ENCODE results near the gene RPRD1B.

Gene RPRD1B

DNA sequence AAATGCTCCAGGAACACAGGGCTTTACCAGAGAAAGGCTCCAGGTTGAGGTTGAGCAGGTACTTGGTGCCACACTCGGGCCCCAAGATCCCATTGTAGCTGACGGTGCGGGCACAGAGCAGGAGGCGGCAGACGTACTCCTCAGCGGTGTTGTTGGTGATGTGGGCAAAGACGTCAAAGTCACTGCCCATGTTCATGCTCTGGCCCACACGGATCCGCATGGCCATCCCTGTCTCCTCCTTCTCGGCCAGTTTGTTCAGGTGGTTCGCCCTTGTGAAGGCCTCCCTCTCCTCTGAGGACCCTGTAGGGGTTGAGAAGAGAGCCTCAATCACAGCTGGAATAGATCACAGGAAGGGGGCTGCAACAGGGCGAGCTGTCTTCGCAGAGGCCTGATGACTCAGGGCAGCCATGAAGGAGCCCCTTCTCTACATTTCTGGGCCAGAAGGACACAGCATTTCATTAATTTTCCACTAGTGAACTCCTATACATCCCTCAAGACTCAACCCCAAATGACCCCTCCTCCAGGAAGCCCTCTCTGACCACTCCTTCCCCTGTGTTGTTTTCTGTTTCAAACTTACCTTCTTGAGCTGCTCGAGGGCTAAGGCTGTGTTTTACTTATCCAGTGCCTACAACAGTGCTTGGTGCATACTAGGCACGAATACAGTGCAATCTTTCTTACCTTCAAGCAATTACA is 104.7 kb downstream of the RPRD1B start:
- no peak for DNase-seq

- DNase-seq = no peak
Measured at GRCh38 chr20:38139156-38139912, 105.8 kb downstream of the RPRD1B start.

GRCh38 chr20:38139977-38140753 is 106.6 kb downstream of the RPRD1B start:
- no peak for DNase-seq

DNA sequence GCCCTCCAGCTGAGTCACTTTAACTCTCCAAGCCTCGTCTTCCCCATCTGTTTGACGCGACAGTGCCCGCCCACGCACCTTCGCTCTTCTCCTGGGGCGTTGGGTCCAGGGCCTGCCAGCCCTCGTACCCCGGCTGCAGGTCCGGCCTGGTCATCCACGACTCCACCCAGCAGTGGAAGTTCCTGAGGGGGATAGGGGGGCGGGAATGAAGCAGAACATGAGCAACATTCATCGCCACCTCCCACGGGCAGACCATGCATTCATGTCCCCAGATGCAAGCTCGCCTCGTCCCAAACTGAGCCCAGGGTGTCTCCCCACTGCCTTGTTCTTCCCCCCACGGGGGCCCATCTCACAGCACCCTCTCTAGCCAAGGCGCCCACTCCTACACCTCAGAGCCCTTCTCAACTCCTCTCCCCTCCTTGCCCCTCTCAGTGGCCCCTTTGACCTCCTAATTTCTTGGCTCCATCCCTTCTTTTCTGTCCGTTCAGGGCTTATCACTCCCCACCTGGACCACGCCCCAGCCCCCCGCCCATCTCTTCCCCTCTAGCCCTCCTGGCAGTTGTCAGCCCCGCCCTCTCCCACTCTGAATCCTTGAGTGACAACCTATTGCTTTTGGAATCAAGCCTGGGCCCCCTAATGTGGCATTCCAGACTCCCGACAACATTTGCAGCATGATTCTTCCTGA is 107.8 kb downstream of the RPRD1B start:
- DNase-seq = no peak
